Stimulated activated memory B cell treated with anti-CD40 and anti-IgM and Interleukin-4, amounts not matched to agents 10 μg/mL and 1 μg/mL and 100 μg/mL, for 72 hours (primary cell): ENCODE data around the gene CFAP65.

Source experiments
- ATAC-seq: fragments of 150-1000 bp; cut with Tn5 transposase; 2 replicates; pipeline ENCODE4 v1.10.0; 2021
- H3K27ac Mint-ChIP-seq: one replicate; pipeline ENCODE4 v1.8.0; 2022; ENCODE audit warnings: mild to moderate bottlenecking, mixed read lengths
- H3K27me3 Mint-ChIP-seq: one replicate; pipeline ENCODE4 v1.8.0; 2022; ENCODE audit warnings: mixed read lengths
- H3K36me3 Mint-ChIP-seq: one replicate; pipeline ENCODE4 v1.8.0; 2022; ENCODE audit warnings: mixed read lengths
- H3K4me1 Mint-ChIP-seq: one replicate; pipeline ENCODE4 v1.8.0; 2022; ENCODE audit warnings: mixed read lengths
- H3K4me3 Mint-ChIP-seq: one replicate; pipeline ENCODE4 v1.8.0; 2022; ENCODE audit warnings: mild to moderate bottlenecking, moderate library complexity, mixed read lengths
- H3K9me3 Mint-ChIP-seq: one replicate; pipeline ENCODE4 v1.8.0; 2022; ENCODE audit warnings: mixed read lengths

CFAP65 gene

DNA sequence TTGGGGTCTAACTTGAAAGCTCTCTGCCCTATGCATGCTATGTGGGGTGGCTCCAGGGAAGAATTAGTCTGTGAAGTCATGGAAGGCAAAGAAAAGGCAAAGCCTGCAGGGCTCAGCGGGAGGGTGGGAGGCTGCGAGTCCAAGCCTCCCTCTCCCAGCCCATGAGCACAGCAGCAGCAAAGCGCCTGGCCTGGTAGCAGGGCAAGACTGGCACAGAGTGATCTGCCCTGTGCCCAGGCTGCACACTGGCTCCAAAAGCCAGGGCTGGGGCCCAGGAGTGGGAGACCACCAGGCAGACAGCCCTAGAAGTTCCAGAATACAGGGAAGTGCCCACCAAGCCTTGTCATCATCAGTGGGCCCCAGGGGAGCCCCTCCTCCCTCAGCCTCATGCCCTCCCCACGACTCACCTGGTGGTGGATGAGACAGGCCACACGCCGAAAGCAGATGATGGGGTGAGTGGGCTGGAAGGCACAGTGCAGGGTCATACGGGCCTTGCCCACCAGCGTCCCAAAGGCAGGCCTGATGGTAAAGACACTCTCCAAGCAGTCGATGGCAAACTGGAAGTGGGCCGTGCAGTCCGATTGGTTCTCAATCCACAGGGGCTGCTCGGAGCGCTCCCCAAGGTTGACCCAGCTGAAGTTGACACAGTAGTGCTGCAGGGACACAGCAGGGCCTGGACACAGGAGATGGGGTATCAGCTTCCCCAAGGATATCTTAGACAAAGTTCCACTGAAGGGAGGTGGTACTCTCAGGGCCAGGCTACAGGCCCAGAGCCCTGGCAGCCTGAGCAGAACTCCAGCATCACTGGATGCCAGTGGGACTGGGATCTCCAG lies 12.1 kb downstream of the CFAP65 start:
- ATAC-seq: no peak
- H3K36me3 Mint-ChIP-seq: no peaks in the 10 kb centered on the region
- H3K27me3 Mint-ChIP-seq: peaks cover 78% of the 10 kb centered on the region
- H3K4me1 Mint-ChIP-seq: peaks cover 5% of the 10 kb centered on the region
- H3K27ac Mint-ChIP-seq: no peak overlapping the region
- no peak overlapping the region for H3K4me3 Mint-ChIP-seq
- no peaks in the 10 kb centered on the region for H3K9me3 Mint-ChIP-seq

GRCh38 chr2:219028141-219028540 lies 13.2 kb downstream of the CFAP65 start:
- Mint-ChIP-seq H3K36me3 (no peaks in the 10 kb centered on the region), H3K4me3 (no peak overlapping the region), H3K27me3 (peaks cover 68% of the 10 kb centered on the region), H3K27ac (no peak overlapping the region), H3K4me1 (peaks cover 5% of the 10 kb centered on the region), H3K9me3 (no peaks in the 10 kb centered on the region)
- ATAC-seq: no peak

DNA sequence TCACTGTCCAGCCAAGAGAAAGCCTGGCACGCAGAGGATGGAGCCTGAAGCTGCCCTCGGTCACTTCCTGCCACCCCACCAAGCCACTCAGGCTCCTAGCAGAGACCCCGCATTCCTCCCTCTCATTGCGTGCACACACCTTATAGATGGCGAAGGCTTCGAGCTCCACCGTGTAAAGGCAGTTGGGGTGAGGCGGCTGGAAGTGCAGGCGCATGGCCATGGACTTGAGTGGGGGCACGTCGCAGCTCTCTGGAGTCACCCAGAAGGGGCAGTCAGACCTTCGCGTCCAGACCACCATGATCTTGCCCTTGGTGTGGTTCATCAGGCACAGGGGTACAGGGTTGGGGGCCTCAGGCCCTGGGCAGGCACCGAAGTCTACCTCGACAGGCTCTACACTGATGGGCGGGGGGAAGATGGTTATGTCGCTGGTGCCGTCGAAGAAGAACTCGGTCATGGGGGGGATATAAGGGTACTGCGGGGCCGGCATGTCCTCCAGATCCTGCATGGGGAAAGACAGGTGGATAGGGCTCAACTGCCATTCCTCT lies 13.7 kb downstream of the CFAP65 start:
- no peak for ATAC-seq
- Mint-ChIP-seq H3K9me3 (no peaks in the 10 kb centered on the region), H3K4me1 (peaks cover 5% of the 10 kb centered on the region), H3K4me3 (no peak overlapping the region), H3K27ac (no peak overlapping the region), H3K36me3 (no peaks in the 10 kb centered on the region), H3K27me3 (peaks cover 68% of the 10 kb centered on the region)

- Mint-ChIP-seq H3K36me3 (no peaks in the 10 kb centered on the region), H3K9me3 (no peaks in the 10 kb centered on the region), H3K27me3 (peaks cover 66% of the 10 kb centered on the region), H3K27ac (no peak overlapping the region), H3K4me1 (peaks cover 5% of the 10 kb centered on the region), H3K4me3 (no peak overlapping the region)
- ATAC-seq: no peak
Observed at GRCh38 chr2:219026946-219027345, 14.4 kb downstream of the CFAP65 start.

GRCh38 chr2:219025637-219026585 lies 15.4 kb downstream of the CFAP65 start:
- H3K27ac Mint-ChIP-seq: no peak overlapping the region
- peaks cover 62% of the 10 kb centered on the region for H3K27me3 Mint-ChIP-seq
- no peaks in the 10 kb centered on the region for H3K9me3 Mint-ChIP-seq
- no peak overlapping the region for H3K4me3 Mint-ChIP-seq
- H3K4me1 Mint-ChIP-seq: peaks cover 5% of the 10 kb centered on the region
- H3K36me3 Mint-ChIP-seq: no peaks in the 10 kb centered on the region
- ATAC-seq: no peak

DNA sequence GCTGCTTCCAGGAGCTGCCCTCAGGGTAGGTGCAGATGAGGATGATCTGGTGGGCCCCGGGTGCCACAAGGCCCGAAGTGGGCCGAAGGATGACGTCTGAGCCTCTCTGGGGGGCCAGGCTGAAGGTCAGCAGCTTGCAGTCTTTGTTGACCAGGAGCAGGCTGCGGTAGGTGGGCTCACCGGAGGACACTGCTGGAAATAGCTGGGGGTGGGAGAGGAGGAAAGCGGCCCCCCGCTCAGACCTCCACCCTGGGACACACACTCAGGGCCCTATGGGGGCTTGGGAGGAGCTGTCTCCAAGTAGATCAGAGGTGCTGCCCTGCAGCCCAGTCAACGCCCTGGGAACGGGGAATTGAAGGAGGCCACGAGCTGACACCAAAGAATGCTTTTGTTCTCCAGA lies 17.3 kb downstream of the CFAP65 start:
- Mint-ChIP-seq H3K9me3 (no peaks in the 10 kb centered on the region), H3K27ac (no peak overlapping the region)

GRCh38 chr2:219023045-219023605 lies 18.2 kb downstream of the CFAP65 start:
- no peak overlapping the region for H3K27ac Mint-ChIP-seq
- H3K4me3 Mint-ChIP-seq: no peak overlapping the region
- no peak for ATAC-seq
- H3K4me1 Mint-ChIP-seq: no peaks in the 10 kb centered on the region
- no peaks in the 10 kb centered on the region for H3K9me3 Mint-ChIP-seq
- no peaks in the 10 kb centered on the region for H3K36me3 Mint-ChIP-seq
- H3K27me3 Mint-ChIP-seq: peaks cover 55% of the 10 kb centered on the region

More for the DNA sequence above, 17.3 kb downstream of the CFAP65 start:
- no peak overlapping the region for H3K4me3 Mint-ChIP-seq
- no peaks in the 10 kb centered on the region for H3K4me1 Mint-ChIP-seq
- peaks cover 49% of the 10 kb centered on the region for H3K27me3 Mint-ChIP-seq
- H3K36me3 Mint-ChIP-seq: no peaks in the 10 kb centered on the region
- no peak for ATAC-seq

- H3K9me3 Mint-ChIP-seq: no peaks in the 10 kb centered on the region
- H3K4me1 Mint-ChIP-seq: no peaks in the 10 kb centered on the region
- H3K27ac Mint-ChIP-seq: no peak overlapping the region
- ATAC-seq: no peak
- no peak overlapping the region for H3K4me3 Mint-ChIP-seq
- peaks cover 56% of the 10 kb centered on the region for H3K27me3 Mint-ChIP-seq
- H3K36me3 Mint-ChIP-seq: no peaks in the 10 kb centered on the region
Observed at GRCh38 chr2:219022616-219023015, 18.7 kb downstream of the CFAP65 start.

DNA sequence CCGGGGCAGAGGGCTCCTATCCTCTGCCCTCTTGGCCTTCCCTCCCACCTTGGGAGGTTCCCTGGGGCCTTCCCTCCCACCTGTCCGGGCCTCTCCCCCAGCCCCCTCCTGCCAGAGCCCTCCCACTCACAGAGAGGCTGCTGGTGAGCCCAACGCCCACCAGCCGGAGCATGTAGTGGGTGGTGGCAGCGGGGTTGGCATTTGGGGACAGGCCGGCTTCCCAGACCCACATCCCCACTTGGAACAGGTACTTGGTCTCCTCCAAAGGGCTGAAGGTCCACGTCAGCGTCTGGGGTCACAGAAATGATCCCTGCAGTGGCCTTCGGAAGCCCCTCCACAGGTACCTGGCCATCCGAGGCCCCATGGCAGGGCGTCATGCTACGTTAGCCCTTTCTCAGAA lies 19.3 kb downstream of the CFAP65 start:
- H3K4me1 Mint-ChIP-seq: no peaks in the 10 kb centered on the region
- H3K36me3 Mint-ChIP-seq: no peaks in the 10 kb centered on the region
- ATAC-seq: no peak
- peaks cover 55% of the 10 kb centered on the region for H3K27me3 Mint-ChIP-seq
- no peaks in the 10 kb centered on the region for H3K9me3 Mint-ChIP-seq
- no peak overlapping the region for H3K27ac Mint-ChIP-seq
- H3K4me3 Mint-ChIP-seq: no peak overlapping the region

GRCh38 chr2:219021591-219021990 lies 19.7 kb downstream of the CFAP65 start:
- H3K27me3 Mint-ChIP-seq: peaks cover 56% of the 10 kb centered on the region

DNA sequence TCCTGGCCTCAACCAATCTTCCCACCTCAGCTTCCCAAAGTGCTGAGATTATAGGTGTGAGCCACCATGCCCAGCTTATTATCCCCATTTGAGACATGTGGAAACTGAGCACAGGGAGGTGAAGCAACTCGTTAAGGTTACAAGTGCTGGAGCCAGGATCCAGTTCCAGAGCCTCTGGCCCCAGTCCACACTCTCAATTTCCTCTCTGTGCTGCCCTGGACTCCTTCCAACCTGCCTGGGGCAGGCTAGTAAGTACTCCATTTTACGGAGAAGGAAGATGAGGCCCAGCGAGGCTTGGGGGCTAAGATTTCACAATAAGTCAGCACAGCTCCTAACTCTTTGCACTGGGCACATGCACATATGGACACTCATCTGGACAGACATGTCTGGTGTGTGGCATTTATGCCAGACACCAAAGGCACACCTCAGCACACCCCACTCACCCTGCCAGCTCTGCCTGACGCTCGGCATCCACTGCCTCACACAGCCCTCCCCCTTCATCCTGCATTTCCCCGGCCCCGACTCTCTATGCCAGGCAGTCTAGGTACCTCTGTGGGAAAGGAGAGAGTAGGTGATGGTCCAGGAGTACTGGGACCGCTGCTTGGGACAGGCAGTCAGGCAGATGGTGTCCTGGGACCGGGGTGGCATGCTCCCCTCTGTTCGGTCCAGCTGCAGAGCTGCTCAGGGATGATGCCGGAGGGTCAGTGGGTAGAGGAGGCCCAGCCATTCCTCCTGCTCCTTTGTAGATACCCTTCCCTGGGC lies 20.5 kb downstream of the CFAP65 start:
- Mint-ChIP-seq H3K4me3 (no peak overlapping the region), H3K9me3 (no peaks in the 10 kb centered on the region), H3K4me1 (no peaks in the 10 kb centered on the region), H3K27ac (no peak overlapping the region), H3K36me3 (no peaks in the 10 kb centered on the region), H3K27me3 (peaks cover 56% of the 10 kb centered on the region)
- no peak for ATAC-seq

More at GRCh38 chr2:219021591-219021990, 19.7 kb downstream of the CFAP65 start:
- Mint-ChIP-seq H3K36me3 (no peaks in the 10 kb centered on the region), H3K27ac (no peak overlapping the region), H3K4me1 (no peaks in the 10 kb centered on the region), H3K4me3 (no peak overlapping the region), H3K9me3 (no peaks in the 10 kb centered on the region)
- ATAC-seq: no peak

DNA sequence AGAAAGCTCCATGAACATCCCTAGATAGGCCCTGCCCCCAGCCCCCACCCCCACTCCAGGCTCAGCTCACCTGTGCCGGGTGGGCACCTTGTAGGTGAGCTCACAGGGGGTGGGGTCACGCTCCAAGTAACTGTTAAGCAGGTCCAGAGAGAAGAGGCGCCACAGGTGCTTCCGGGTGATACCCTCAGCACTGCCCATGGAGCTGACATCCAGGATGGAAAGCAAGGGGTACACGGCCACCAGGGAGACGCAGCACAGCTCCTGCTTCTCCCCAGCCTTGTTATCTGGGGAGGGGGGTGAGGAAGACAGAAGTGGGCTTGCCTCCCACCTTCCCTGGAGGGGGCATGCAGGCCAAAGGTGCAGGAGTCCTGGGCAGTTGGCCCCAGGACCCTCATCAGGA lies 21.9 kb downstream of the CFAP65 start:
- peaks cover 51% of the 10 kb centered on the region for H3K27me3 Mint-ChIP-seq
- no peaks in the 10 kb centered on the region for H3K4me1 Mint-ChIP-seq
- ATAC-seq: no peak

DNA sequence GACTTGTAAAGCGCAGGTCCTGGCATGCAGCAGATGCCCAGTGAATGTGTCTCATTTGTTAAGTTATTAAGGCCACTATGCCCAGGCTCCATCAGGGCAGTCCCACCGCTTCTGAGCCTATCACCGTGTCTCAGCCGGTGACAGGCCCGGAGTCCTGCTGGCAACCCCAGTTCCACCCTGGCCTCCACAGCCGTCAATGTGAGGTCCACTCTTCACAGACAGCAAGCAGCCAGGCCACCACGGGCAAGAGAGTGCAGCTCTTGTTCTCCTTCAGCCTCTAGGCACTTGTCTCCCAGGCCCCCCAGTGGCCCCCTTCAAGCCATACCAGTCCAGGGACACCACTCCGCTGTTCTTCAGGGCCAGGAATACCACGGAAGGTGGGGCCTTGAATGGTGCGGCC lies 22.6 kb downstream of the CFAP65 start:
- Mint-ChIP-seq H3K9me3 (no peaks in the 10 kb centered on the region), H3K27me3 (peaks cover 58% of the 10 kb centered on the region), H3K4me3 (no peak overlapping the region), H3K4me1 (no peaks in the 10 kb centered on the region), H3K36me3 (no peaks in the 10 kb centered on the region), H3K27ac (no peak overlapping the region)
- no peak for ATAC-seq

More for the DNA sequence above, 21.9 kb downstream of the CFAP65 start:
- no peaks in the 10 kb centered on the region for H3K9me3 Mint-ChIP-seq
- H3K4me3 Mint-ChIP-seq: no peak overlapping the region
- no peaks in the 10 kb centered on the region for H3K36me3 Mint-ChIP-seq
- no peak overlapping the region for H3K27ac Mint-ChIP-seq

- no peak for ATAC-seq
- Mint-ChIP-seq H3K36me3 (no peaks in the 10 kb centered on the region), H3K9me3 (no peaks in the 10 kb centered on the region), H3K27me3 (peaks cover 62% of the 10 kb centered on the region), H3K4me3 (no peak overlapping the region), H3K4me1 (no peaks in the 10 kb centered on the region), H3K27ac (no peak overlapping the region)
Observed at GRCh38 chr2:219018286-219018685, 23.0 kb downstream of the CFAP65 start.
